GM21360 (cell line): ENCODE measurements around the gene NF1.

Experiments used
- ATAC-seq: cut with Tn5 transposase; IDR thresholded peaks from one replicate; pipeline ENCODE4 v1.9.1; 2021; ENCODE audit warnings: mild to moderate bottlenecking, moderate library complexity; ENCODE audit not compliant: unreplicated experiment

The NF1 gene

GRCh38 chr17:31394544-31394943 lies 299.8 kb downstream of the NF1 start:
- ATAC-seq: no peak

GRCh38 chr17:31397256-31397939 lies 302.6 kb downstream of the NF1 start:
- ATAC-seq: no peak

GRCh38 chr17:31398381-31399311 lies 303.9 kb downstream of the NF1 start:
- ATAC-seq: no peak

GRCh38 chr17:31400481-31400950 lies 305.7 kb downstream of the NF1 start:
- ATAC-seq: no peak

GRCh38 chr17:31401456-31402254 lies 306.9 kb downstream of the NF1 start:
- ATAC-seq: no peak

GRCh38 chr17:31404028-31404949 lies 309.5 kb downstream of the NF1 start:
- no peak for ATAC-seq

GRCh38 chr17:31405890-31406371 lies 311.2 kb downstream of the NF1 start:
- no peak for ATAC-seq

- no peak for ATAC-seq
Measured at GRCh38 chr17:31408586-31408985, 313.8 kb downstream of the NF1 start.

GRCh38 chr17:31411707-31412285 lies 317.0 kb downstream of the NF1 start:
- ATAC-seq: no peak

- ATAC-seq: no peak
Measured at GRCh38 chr17:31412511-31412910, 317.7 kb downstream of the NF1 start.

GRCh38 chr17:31413081-31413799 lies 318.5 kb downstream of the NF1 start:
- no peak for ATAC-seq

GRCh38 chr17:31413874-31414549 lies 319.2 kb downstream of the NF1 start:
- ATAC-seq: no peak

GRCh38 chr17:31414550-31414918 lies 319.8 kb downstream of the NF1 start:
- no peak for ATAC-seq

- no peak for ATAC-seq
Measured at GRCh38 chr17:31415004-31415454, 320.3 kb downstream of the NF1 start.

GRCh38 chr17:31415640-31416502 lies 321.1 kb downstream of the NF1 start:
- ATAC-seq: no peak

GRCh38 chr17:31416503-31416923 lies 321.7 kb downstream of the NF1 start:
- no peak for ATAC-seq

GRCh38 chr17:31417051-31417792 lies 322.4 kb downstream of the NF1 start:
- ATAC-seq: no peak
